K562 (cell line): ENCODE results near the gene ICAM1. TPM values are rescaled to one million over a fixed set of nuclear protein-coding genes. Genes with fewer than 3 reads are reported as not detected.

ENCODE experiments used
- CAMTA2 ChIP-seq: fragments of 250-450 bp; sonication (Bioruptor Pico); conservative IDR thresholded peaks from 2 replicates; pipeline ENCODE4 v1.5.1; 2022
- EWSR1 ChIP-seq: fragments of 450-650 bp; IDR thresholded peaks from 2 replicates; pipeline ENCODE4 v1.6.1; 2018; ENCODE audit warnings: borderline replicate concordance, mild to moderate bottlenecking, low read depth, moderate library complexity; ENCODE audit not compliant: partially characterized antibody
- FIP1L1 ChIP-seq: fragments of 200-400 bp; formaldehyde crosslinking; IDR thresholded peaks from 2 replicates; pipeline ENCODE4 v1.6.1; 2018; ENCODE audit warnings: mild to moderate bottlenecking, low read depth, low read length; ENCODE audit not compliant: poor library complexity, severe bottlenecking
- FOXJ2 ChIP-seq: fragments of 200-800 bp; sonication (Bioruptor generic); IDR thresholded peaks from 2 replicates; pipeline ENCODE4 v1.6.1; 2016; ENCODE audit warnings: missing genetic modification characterization, missing compliant biosample characterization
- GATAD2B ChIP-seq: fragments of 450-650 bp; IDR thresholded peaks from 2 replicates; pipeline ENCODE4 v1.6.1; 2017; ENCODE audit warnings: mild to moderate bottlenecking, borderline replicate concordance
- JUND ChIP-seq, 2 experiments: IDR thresholded peaks; 2 replicates in 1 of 2; 3 replicates in 1 of 2; pipeline ENCODE4 v1.6.1; 2011; ENCODE audit warnings: borderline replicate concordance in 2 of 2, low read depth in 2 of 2, low read length in 2 of 2, improper control_type of control experiment in 1 of 2, missing biosample characterization in 1 of 2, missing genetic modification characterization in 1 of 2, missing genetic modification reagents in 1 of 2
- MIER1 ChIP-seq: fragments of 450-650 bp; IDR thresholded peaks from 2 replicates; pipeline ENCODE4 v1.6.1; 2016; ENCODE audit warnings: antibody characterized with exemption, mild to moderate bottlenecking, low read depth
- MYBL2 ChIP-seq, 2 experiments: fragments of 450-650 bp in 1 of 2; sonication (generic) in 1 of 2; formaldehyde crosslinking in 1 of 2; IDR thresholded peaks; 2 replicates each; pipeline versions ENCODE4 v1.6.1 to v1.8.1; 2017 to 2022; ENCODE audit warnings: borderline replicate concordance in 1 of 2, inconsistent platforms in 1 of 2, low read depth in 1 of 2, mild to moderate bottlenecking in 1 of 2, missing genetic modification reagents in 1 of 2, moderate library complexity in 1 of 2
- RBFOX2 ChIP-seq: fragments of 200-400 bp; formaldehyde crosslinking; IDR thresholded peaks from 2 replicates; pipeline ENCODE4 v1.6.1; 2017; ENCODE audit warnings: low read depth, mild to moderate bottlenecking, low read length, moderate library complexity
- RFX7 ChIP-seq: fragments of 250-450 bp; sonication (Bioruptor Pico); IDR thresholded peaks from 2 replicates; pipeline ENCODE4 v1.5.1; 2021; ENCODE audit warnings: mild to moderate bottlenecking
- TARDBP ChIP-seq: fragments of 450-650 bp; IDR thresholded peaks from 2 replicates; pipeline ENCODE4 v1.6.1; 2016
- TEAD4 ChIP-seq, 2 experiments: sonication (generic) in 1 of 2; formaldehyde crosslinking in 1 of 2; IDR thresholded peaks; 2 replicates each; pipeline versions ENCODE4 v1.6.1 to v1.8.0; 2012 to 2022; ENCODE audit warnings: borderline replicate concordance in 1 of 2, inconsistent platforms in 1 of 2, low read length in 1 of 2, mild to moderate bottlenecking in 1 of 2, missing genetic modification reagents in 1 of 2
- ZKSCAN1 ChIP-seq: fragments of 150-350 bp; IDR thresholded peaks from 2 replicates; pipeline ENCODE4 v1.6.1; 2016; ENCODE audit warnings: low read depth, low read length
- ZNF431 ChIP-seq: sonication (generic); formaldehyde crosslinking; IDR thresholded peaks from 2 replicates; pipeline ENCODE4 v1.8.0; 2022; ENCODE audit warnings: mild to moderate bottlenecking, missing genetic modification reagents
- ZNF830 ChIP-seq: fragments of 250-450 bp; sonication (Bioruptor Pico); IDR thresholded peaks from 2 replicates; pipeline ENCODE4 v1.5.0; 2021; ENCODE audit warnings: mild to moderate bottlenecking
- polyA plus RNA-seq, 8 experiments: library from polyadenylated mRNA; depleted of rRNA in 4 of 8; stranded (reverse) in 5 of 8; unstranded in 3 of 8; fragments of >200 nt; fragmentation: Nextera tagmentation in 2 of 8; fragmentation: Illumina TruSeq in 1 of 8; extraction: Ambion mirVana in 2 of 8; extraction: Trizol in 1 of 8; gene quantifications; 2 replicates each; pipeline versions ENCODE4 v1.2.1 to v1.2.3, GENCODE V29; 2011 to 2014; ENCODE audit warnings: inconsistent platforms in 1 of 8, missing spikeins in 1 of 8
- total RNA-seq, 7 experiments: library from RNA; depleted of rRNA in 6 of 7; stranded (reverse); fragments of >200 nt in 6 of 7; fragmentation: Illumina TruSeq in 2 of 7; extraction: Trizol in 2 of 7; gene quantifications; 2 replicates each; pipeline versions ENCODE4 v1.2.1 to v1.2.3, GENCODE V29; 2011 to 2021; ENCODE audit warnings: low replicate concordance in 1 of 7
- TF ChIP-seq, protein P1 (sequence below): sonication (generic); formaldehyde crosslinking; IDR thresholded peaks from 2 replicates; pipeline ENCODE4 v1.8.1; 2023; ENCODE audit warnings: mild to moderate bottlenecking, missing genetic modification reagents
- TF ChIP-seq, protein P2 (sequence below): sonication (generic); formaldehyde crosslinking; IDR thresholded peaks from 2 replicates; pipeline ENCODE4 v1.8.0; 2022; ENCODE audit warnings: mild to moderate bottlenecking, missing genetic modification reagents
- TF ChIP-seq, protein P3 (sequence below): sonication (generic); formaldehyde crosslinking; IDR thresholded peaks from 2 replicates; pipeline ENCODE4 v1.8.0; 2022; ENCODE audit warnings: mild to moderate bottlenecking, low read depth, missing genetic modification reagents
- TF ChIP-seq, protein P4 (sequence below), 2 experiments: IDR thresholded peaks; 2 replicates each; pipeline ENCODE4 v1.6.1; 2011; ENCODE audit warnings: borderline replicate concordance in 1 of 2, control low read depth in 1 of 2, low read depth in 1 of 2, low read length in 1 of 2, mild to moderate bottlenecking in 1 of 2, mixed read lengths in 1 of 2, moderate library complexity in 1 of 2; ENCODE audit not compliant: insufficient read depth in 1 of 2, insufficient read length in 1 of 2, poor library complexity in 1 of 2, severe bottlenecking in 1 of 2; ENCODE audit errors: extremely low read depth in 1 of 2

The ICAM1 gene
- total and polyA plus RNA-seq, 9 of the 15 experiments (the other 6 are each of a cell fraction or from before 2014, with no cell fraction given) = 2.3 to 24.4 (median 13.4) TPM

DNA sequence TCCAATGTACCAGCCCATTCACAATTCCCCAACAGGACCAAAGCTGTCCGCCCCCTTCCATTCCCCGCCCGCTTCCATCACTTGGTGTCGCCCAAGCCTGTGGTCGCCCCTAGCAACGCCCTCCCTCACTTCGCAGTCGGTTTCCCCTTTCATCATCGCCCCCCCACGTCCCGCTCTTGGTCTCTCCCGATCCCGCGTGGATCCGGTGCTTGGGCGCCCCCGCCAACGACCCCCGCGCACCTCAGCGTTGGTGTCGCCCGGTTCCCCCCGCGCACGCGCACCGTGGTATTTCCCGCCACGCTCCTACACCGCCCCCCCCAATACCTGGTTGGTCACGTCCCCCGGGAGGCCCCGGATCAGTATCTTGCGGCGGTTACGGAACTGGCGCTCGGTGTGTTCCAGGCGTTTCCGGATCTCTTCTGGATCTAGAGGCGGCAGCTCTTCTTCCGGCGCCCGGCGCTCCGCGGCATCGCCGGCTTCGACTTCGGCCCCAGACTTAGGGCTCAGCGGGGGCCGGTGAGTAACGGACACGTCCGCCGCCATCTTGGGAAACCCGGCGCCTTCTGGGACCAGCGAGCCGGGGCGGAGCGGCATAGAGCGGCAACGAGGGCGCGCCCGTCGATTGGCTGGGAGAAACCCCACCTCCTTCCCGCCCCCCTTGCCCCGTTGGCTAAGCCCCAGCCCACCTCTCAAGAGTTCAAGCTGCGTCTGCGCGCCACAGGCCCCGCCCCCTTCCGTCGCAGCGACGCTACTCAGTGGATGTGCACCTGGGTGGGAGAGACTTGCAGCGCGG, 62.2 kb downstream of the ICAM1 start, which contains the start of gene RAVER1 (continued):
- TF ChIP-seq, protein P1, sequence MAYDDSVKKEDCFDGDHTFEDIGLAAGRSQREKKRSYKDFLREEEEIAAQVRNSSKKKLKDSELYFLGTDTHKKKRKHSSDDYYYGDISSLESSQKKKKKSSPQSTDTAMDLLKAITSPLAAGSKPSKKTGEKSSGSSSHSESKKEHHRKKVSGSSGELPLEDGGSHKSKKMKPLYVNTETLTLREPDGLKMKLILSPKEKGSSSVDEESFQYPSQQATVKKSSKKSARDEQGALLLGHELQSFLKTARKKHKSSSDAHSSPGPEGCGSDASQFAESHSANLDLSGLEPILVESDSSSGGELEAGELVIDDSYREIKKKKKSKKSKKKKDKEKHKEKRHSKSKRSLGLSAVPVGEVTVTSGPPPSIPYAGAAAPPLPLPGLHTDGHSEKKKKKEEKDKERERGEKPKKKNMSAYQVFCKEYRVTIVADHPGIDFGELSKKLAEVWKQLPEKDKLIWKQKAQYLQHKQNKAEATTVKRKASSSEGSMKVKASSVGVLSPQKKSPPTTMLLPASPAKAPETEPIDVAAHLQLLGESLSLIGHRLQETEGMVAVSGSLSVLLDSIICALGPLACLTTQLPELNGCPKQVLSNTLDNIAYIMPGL (CRISPR knock-in tag) = 0 out of 2 replicates have a peak, but pooled peaks have one; percentile 67
- peak; percentile 79; the same call in 1 of the 2 replicates for TF ChIP-seq ZNF830 (CRISPR knock-in tag)
- TF ChIP-seq TEAD4 (IDR thresholded peaks at IDR 0.05; ENCODE audit: low read length) = peak; percentile 19; the same call in 1 of the 2 replicates
- TF ChIP-seq TEAD4 (CRISPR knock-in tag; IDR thresholded peaks at IDR 0.05; ENCODE audit: borderline replicate concordance) = no peak
- TF ChIP-seq, protein P2, sequence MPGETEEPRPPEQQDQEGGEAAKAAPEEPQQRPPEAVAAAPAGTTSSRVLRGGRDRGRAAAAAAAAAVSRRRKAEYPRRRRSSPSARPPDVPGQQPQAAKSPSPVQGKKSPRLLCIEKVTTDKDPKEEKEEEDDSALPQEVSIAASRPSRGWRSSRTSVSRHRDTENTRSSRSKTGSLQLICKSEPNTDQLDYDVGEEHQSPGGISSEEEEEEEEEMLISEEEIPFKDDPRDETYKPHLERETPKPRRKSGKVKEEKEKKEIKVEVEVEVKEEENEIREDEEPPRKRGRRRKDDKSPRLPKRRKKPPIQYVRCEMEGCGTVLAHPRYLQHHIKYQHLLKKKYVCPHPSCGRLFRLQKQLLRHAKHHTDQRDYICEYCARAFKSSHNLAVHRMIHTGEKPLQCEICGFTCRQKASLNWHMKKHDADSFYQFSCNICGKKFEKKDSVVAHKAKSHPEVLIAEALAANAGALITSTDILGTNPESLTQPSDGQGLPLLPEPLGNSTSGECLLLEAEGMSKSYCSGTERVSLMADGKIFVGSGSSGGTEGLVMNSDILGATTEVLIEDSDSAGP (CRISPR knock-in tag) = peak; percentile 81; the same call in 1 of the 2 replicates
- TF ChIP-seq, protein P3, sequence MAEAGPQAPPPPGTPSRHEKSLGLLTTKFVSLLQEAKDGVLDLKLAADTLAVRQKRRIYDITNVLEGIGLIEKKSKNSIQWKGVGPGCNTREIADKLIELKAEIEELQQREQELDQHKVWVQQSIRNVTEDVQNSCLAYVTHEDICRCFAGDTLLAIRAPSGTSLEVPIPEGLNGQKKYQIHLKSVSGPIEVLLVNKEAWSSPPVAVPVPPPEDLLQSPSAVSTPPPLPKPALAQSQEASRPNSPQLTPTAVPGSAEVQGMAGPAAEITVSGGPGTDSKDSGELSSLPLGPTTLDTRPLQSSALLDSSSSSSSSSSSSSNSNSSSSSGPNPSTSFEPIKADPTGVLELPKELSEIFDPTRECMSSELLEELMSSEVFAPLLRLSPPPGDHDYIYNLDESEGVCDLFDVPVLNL (CRISPR knock-in tag) = peak; percentile 85
- TF ChIP-seq RBFOX2 = peak; percentile 97
- peak; percentile 45; the same call in 1 of the 2 replicates for TF ChIP-seq ZKSCAN1
- 0 out of 2 replicates have a peak, but pooled peaks have one; percentile 35 for TF ChIP-seq TARDBP
- TF ChIP-seq, protein P4, sequence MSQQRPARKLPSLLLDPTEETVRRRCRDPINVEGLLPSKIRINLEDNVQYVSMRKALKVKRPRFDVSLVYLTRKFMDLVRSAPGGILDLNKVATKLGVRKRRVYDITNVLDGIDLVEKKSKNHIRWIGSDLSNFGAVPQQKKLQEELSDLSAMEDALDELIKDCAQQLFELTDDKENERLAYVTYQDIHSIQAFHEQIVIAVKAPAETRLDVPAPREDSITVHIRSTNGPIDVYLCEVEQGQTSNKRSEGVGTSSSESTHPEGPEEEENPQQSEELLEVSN (IDR thresholded peaks at IDR 0.05; ENCODE audit: borderline replicate concordance in 1 of 2, extremely low read depth in 1 of 2, insufficient read depth in 1 of 2, insufficient read length in 1 of 2, low read depth in 1 of 2, low read length in 1 of 2, poor library complexity in 1 of 2, severe bottlenecking in 1 of 2) = peak; percentile 18 to 62
- 0 out of 2 replicates have a peak, but pooled peaks have one; percentile 2 for TF ChIP-seq ZNF431 (CRISPR knock-in tag)
- TF ChIP-seq GATAD2B = no peak
- TF ChIP-seq FIP1L1 = peak; percentile 62
- TF ChIP-seq RFX7 (CRISPR knock-in tag) = no peak
- no peak for TF ChIP-seq MYBL2 (IDR thresholded peaks at IDR 0.05; ENCODE audit: low read depth)
- no peak for TF ChIP-seq MYBL2 (CRISPR knock-in tag; IDR thresholded peaks at IDR 0.05; ENCODE audit: borderline replicate concordance)
- TF ChIP-seq EWSR1 = no peak
- peak; percentile 61; the same call in 1 of the 2 replicates for TF ChIP-seq MIER1
- TF ChIP-seq CAMTA2 (CRISPR knock-in tag) = 0 out of 2 replicates have a peak, but pooled peaks have one; percentile 83
- TF ChIP-seq FOXJ2 (tag) = no peak
- TF ChIP-seq JUND (IDR thresholded peaks at IDR 0.05; ENCODE audit: borderline replicate concordance, low read depth, low read length) = peak; percentile 93
- TF ChIP-seq JUND (tag; IDR thresholded peaks at IDR 0.05; ENCODE audit: borderline replicate concordance, low read depth, low read length) = no peak; the same call in 2 of the 3 replicates
